ENCODE measurements around the gene TBC1D5. TPM values are rescaled to one million over a fixed set of nuclear protein-coding genes. Genes with fewer than 3 reads are reported as not detected.

The TBC1D5 gene
- total RNA-seq, 1 experiment from 2014 or later = 33.9 TPM

- no peak overlapping the region for H2AFZ ChIP-seq (ENCODE audit: low read depth, low read length, poor library complexity, severe bottlenecking)
- DNase-seq (ENCODE audit: low read depth, low spot score) (no peak), ATAC-seq (no peak)
- H3K79me2 ChIP-seq (ENCODE audit: insufficient read depth, low read length) = no peaks in the 10 kb centered on the region; the same call in 1 of the 2 replicates
- RAD21 ChIA-PET (ENCODE audit: low non-redundant PET in 1 of 2, low total read pairs in 2 of 2, uncharacterized antibody in 2 of 2, unreplicated experiment in 2 of 2) = no interaction called here
- intact Hi-C loops (cut with micrococcal nuclease) = no loop called here
- no peak overlapping the region for H3K27ac ChIP-seq (ENCODE audit: low read depth, low read length)
- no peaks in the 10 kb centered on the region for H3K9me2 ChIP-seq (ENCODE audit: insufficient read depth)
- no peak overlapping the region for H3K4me2 ChIP-seq (ENCODE audit: low read length)
- no peaks in the 10 kb centered on the region for H4K20me1 ChIP-seq (ENCODE audit: insufficient read depth)
- CTCF ChIA-PET = no interaction called here
- BruUV-seq (replicated peaks) = no TSS peak
- no peak overlapping the region for H3K4me3 ChIP-seq (replicated peaks in 1 of 2; ENCODE audit: low read depth in 1 of 2, low read length in 2 of 2)
- H3K9me3 ChIP-seq (ENCODE audit: control insufficient read depth in 1 of 2, insufficient read depth in 1 of 2, low read depth in 1 of 2, low read length in 2 of 2) = no peaks in the 10 kb centered on the region
- POLR2A ChIA-PET = no interaction called here
- no peak overlapping the region for H3K9ac ChIP-seq (ENCODE audit: low read length)
- H3K36me3 ChIP-seq (ENCODE audit: control insufficient read depth in 1 of 2, insufficient read depth in 2 of 2, low read length in 2 of 2) = no peaks in the 10 kb centered on the region
- no peaks in the 10 kb centered on the region for H3K27me3 ChIP-seq (ENCODE audit: insufficient read depth, low read length)
- TF ChIP-seq ELF1 (IDR thresholded peaks at IDR 0.05; ENCODE audit: borderline replicate concordance, low read depth) = no peak
- TF ChIP-seq SP1 (IDR thresholded peaks at IDR 0.05; ENCODE audit: low read depth) = no peak
- TF ChIP-seq YY1 (IDR thresholded peaks at IDR 0.05; ENCODE audit: extremely low read depth, insufficient replicate concordance, low read depth, low read length) = no peak
- TF ChIP-seq ZBTB33 (IDR thresholded peaks at IDR 0.05; ENCODE audit: extremely low read depth, insufficient replicate concordance, low read length) = no peak
- TF ChIP-seq SRF (IDR thresholded peaks at IDR 0.05; ENCODE audit: low read depth) = no peak
- TF ChIP-seq FOSL1 (IDR thresholded peaks at IDR 0.05; ENCODE audit: low read depth) = no peak
- no peak for TF ChIP-seq ZFX (IDR thresholded peaks at IDR 0.05)
- TF ChIP-seq CEBPB (IDR thresholded peaks at IDR 0.05; ENCODE audit: low read depth) = no peak
- no peak for TF ChIP-seq EZH2 (IDR thresholded peaks at IDR 0.05)
- TF ChIP-seq TCF7L2 (IDR thresholded peaks at IDR 0.05; ENCODE audit: borderline replicate concordance, extremely low read depth, insufficient read depth, insufficient read length) = no peak
- TF ChIP-seq POLR2AphosphoS5 (IDR thresholded peaks at IDR 0.05; ENCODE audit: low read depth, low read length) = no peak
- H3K4me1 ChIP-seq (ENCODE audit: control insufficient read depth in 1 of 2, insufficient read depth in 2 of 2, low read length in 2 of 2) = no peaks in the 10 kb centered on the region
These were observed 170.7 kb downstream of the TBC1D5 start for GRCh38 chr3:17571686-17572085.

Measured in HCT116 (cell line).